ENCODE measurements around the gene OMP.
A peak's percentile ranks its signal among the peaks of the same experiment; 100 is the strongest.

The OMP gene

DNA sequence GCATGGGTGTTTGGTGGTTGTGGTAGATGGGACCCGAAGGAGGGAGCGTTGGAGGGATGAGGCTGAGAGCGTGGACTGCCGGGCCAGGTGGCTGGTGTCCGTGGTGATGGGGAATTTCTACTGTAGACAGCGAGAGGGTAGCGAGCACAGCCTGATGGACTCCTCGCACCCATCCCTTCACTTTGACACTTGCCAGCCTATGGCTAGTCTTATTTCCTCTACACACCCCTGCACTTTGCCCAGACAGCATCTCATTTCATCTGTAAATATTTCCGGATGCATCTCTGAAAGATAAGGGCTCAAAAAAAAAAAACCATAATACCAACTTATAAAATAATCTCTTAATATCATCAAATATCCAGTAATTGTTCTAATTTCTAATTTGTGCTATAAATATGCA, 5.8 kb downstream of the OMP start:
- DNase-seq = no peak

DNA sequence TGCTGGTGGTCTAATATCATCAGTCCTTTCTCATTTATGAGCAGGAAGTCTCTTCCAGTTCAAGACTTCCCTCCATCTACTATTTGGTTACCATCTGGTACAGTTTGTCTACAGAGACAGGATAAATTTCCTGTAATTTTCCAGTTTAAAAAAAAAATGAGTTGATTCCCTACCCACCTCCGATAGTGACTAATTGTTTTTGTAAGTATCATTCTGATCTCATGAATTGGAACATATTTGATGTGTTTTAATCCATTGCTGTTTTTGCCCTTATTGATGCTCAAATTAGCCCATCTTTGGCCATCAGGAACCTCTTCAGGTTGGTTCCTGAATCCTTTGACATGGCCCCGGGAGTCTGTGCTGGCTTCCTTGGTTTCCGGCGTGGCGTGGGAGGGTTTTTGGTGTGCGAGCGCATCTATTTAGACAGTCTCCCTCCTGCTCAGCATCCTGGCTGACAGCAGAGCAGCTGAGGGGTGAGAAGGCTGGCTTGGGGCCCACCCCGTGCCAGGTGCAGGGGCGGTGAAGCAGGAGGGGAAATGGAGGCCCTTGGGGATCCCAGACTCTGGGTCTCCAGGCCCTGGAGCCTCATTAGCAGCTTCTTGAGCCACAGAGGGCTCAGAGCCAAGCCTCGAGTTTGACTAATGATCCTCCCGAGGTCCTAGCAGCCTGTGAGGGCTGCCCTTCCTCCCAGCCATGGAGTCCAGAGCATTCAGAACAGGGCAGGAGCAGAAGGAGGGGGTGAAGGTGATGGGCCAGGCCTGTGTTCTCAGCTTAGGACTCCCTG, 6.8 kb downstream of the OMP start:
- peak; percentile 81 for DNase-seq

GRCh38 chr11:77110836-77111235, 8.2 kb downstream of the OMP start:
- DNase-seq = no peak

- DNase-seq = no peak
Observed at GRCh38 chr11:77111277-77111676, 8.6 kb downstream of the OMP start.

DNA sequence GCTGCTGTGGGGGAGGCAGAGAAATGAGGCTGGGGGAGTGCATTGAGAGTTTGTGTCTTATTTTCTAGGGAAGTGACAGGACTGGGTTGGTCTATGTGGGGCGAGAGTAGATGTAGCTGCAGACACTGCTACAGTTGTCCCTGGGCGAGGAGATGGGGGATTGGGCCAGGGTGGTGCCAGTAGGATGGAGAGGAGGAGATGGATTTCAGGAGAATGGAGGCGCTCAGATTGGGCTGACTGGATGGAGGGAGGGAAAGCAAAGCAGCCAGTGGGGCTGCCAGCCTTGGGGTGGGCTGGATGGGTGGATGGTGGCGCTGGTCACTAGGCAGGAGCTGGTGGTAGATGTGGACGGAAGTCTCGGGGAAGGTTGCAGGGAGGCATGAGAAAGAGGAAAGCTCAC, 9.3 kb downstream of the OMP start:
- no peak for DNase-seq

DNA sequence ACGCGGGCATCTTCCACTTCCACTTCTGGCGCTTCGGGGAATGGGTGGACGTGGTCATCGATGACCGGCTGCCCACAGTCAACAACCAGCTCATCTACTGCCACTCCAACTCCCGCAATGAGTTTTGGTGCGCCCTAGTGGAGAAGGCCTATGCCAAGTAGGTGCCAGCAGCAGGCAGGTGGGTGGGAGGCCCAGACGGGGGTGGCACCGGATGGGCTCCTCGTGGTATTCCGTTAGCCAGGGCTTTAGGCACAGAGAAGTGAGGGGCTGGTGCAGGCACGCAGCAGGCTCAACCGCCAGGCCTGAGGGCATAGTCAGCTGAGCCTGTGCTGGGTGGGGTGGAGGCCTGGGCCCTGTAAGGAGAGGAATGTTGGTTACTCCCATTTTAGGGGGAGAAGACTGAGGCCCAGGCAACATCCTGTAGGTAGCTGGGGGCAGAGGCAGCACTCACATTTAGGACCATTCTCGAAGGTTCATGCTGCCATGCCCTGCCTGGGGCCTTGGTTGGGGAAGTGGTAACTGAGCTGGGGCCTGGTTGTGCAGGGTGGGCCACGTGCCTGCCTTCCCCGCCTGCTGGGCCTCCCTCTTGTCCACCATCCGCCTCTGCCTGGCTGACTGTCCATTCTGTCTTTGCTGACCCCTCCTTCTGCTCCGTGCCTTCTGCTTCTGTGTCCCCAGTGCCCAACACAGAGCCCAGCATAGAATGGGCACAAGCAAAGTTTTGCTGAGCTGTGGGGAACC, 10.2 kb downstream of the OMP start:
- no peak for DNase-seq

DNA sequence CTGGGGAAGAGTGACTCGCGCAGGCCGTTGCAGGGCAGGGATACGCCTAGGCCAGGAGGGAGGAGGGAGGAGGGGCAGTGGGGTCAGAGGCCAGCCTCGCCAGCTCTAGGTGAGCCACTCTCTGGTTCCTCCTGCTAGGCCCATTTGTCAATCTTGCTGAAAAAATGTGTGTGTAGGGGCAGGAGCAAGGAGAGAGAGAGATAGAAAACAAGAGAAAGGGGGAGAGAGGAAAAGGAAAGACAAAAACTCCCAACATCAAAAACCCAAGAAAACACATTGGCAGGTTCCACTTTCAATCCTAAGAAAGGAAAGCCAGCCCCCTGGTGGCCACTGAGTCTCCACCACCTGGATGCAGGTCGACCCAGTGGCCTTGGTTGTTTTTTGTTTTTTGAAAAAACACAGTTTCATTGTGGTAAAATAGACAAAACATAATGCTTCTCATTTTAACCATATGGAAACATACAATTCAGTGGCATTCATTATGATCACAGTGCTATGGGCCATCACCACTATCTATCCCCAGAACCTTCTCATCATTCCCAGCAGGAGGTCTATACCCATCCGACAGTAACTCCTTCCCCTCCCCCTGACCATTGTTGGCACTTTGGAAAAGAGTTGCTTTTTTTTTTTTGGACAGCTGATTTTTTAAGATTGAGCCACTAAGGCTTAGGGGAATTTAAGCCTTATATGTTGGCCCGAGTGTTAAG, 10.9 kb downstream of the OMP start:
- peak; percentile 24 for DNase-seq

- no peak for DNase-seq
Observed at GRCh38 chr11:77114089-77114463, 11.4 kb downstream of the OMP start.

GRCh38 chr11:77115181-77115611, 12.6 kb downstream of the OMP start:
- no peak for DNase-seq

GRCh38 chr11:77115956-77116355, 13.3 kb downstream of the OMP start:
- DNase-seq = no peak

GRCh38 chr11:77117492-77117891, 14.9 kb downstream of the OMP start:
- no peak for DNase-seq

DNA sequence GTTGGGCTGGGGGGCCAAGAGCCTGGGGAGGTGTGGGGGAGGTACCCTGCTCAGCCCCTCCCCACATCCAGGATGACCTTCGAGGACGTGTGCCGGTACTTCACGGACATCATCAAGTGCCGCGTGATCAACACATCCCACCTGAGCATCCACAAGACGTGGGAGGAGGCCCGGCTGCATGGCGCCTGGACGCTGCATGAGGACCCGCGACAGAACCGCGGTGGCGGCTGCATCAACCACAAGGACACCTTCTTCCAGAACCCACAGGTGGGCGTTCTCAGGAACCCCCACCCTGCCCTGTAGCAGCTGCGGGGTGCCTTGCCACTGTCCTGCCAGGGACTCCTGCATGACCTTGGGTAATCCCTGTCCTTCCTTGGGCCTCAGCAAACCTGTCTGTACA, 15.4 kb downstream of the OMP start:
- DNase-seq = no peak

- DNase-seq = no peak
Observed at GRCh38 chr11:77118971-77119370, 16.3 kb downstream of the OMP start.

DNA sequence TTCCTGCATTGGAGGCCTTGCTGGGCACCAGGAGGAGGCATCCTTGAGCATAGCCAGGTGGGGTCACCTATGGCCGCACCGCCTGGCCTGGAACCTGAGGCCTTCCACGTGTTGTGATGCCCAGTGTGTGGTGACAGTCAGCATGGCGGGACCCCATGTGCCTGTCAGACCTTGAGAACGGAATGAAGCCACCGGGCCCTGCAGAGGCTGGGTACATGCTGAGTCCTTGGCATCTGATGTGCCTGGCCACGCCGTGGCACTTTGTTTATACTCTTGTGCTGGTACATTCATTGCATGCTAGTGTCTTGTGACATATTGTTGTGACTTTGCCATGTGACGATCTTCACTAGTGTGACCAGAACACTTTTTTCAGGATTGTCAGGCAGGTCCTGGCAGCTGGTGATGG, 16.9 kb downstream of the OMP start:
- no peak for DNase-seq

DNA sequence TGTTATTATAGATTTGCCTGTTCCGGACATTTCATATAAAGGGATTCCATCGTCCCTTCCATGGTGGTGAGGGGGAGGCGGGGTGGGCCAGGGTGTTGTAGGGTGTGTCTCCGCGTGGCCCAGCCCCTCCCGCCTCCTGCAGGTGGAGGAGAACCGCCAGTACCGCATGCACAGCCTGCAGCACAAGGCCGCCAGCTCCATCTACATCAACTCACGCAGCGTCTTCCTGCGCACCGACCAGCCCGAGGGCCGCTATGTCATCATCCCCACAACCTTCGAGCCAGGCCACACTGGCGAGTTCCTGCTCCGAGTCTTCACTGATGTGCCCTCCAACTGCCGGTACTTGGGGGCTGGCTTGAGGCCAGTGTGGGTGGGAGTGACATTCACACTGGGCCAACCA, 17.9 kb downstream of the OMP start:
- no peak for DNase-seq

- no peak for DNase-seq
Observed at GRCh38 chr11:77121096-77121640, 18.5 kb downstream of the OMP start.

- no peak for DNase-seq
Observed at GRCh38 chr11:77121876-77122575, 19.4 kb downstream of the OMP start.

GRCh38 chr11:77122576-77123212, 20.1 kb downstream of the OMP start:
- DNase-seq = no peak

DNA sequence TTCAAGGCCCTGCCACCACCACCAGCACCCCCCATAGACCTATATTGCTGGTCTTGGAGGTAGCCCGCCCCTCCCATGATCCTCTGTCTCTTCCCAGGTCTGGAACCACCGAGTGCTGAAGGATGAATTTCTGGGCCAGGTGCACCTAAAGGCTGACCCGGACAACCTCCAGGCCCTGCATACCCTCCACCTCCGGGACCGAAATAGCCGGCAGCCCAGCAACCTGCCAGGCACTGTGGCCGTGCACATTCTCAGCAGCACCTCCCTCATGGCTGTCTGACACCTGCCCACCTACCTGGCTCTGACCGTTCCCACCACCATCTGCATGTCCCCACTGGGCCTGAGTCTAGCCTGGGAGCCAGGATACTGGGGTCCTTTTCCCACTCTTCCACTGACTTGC, 21.0 kb downstream of the OMP start:
- no peak for DNase-seq

DNA sequence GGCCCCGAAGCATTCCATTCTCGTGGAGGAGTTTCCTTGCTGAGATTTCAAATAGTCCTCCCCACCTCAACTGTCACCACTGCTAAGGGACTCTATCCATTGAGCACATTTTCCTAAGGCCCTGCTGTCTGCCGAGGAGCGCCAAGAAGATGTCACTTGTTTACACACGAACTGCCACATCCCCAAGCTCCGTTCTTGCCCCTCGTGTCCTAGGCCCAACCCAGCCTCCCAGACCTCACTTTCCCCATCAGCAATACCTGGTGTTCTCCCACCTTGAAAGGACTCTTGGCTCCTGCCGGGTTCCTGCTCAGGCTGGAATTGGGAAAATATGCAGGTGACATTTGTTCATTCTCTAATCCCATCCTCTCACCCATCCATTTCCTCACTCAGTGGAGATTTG, 21.4 kb downstream of the OMP start:
- no peak for DNase-seq

GRCh38 chr11:77124488-77124887, 21.8 kb downstream of the OMP start:
- DNase-seq = no peak

- no peak for DNase-seq
Observed at GRCh38 chr11:77125191-77125590, 22.6 kb downstream of the OMP start.

GRCh38 chr11:77125695-77126094, 23.1 kb downstream of the OMP start:
- no peak for DNase-seq
